H9 (cell line): ENCODE data around the gene MBP. TPM values are rescaled to one million over a fixed set of nuclear protein-coding genes. Genes with fewer than 3 reads are reported as not detected.

Experiments used
- DNase-seq: peaks from one replicate; pipeline ENCODE4 v3.0.0-alpha.2; 2017
- H2AFZ ChIP-seq: one replicate; pipeline ENCODE4 v1.6.1; 2013; ENCODE audit warnings: mild to moderate bottlenecking, low read length, control low read depth, moderate library complexity
- H2AK5ac ChIP-seq: 2 replicates; pipeline ENCODE4 v1.6.1; 2013; ENCODE audit warnings: low read length, control low read depth, mixed read lengths; ENCODE audit not compliant: insufficient read length
- H2BK120ac ChIP-seq: one replicate; pipeline ENCODE4 v1.6.1; 2013; ENCODE audit warnings: low read depth, mild to moderate bottlenecking, low read length, control low read depth, inconsistent platforms; ENCODE audit not compliant: poor library complexity, severe bottlenecking
- H2BK12ac ChIP-seq: 2 replicates; pipeline ENCODE4 v1.6.1; 2013; ENCODE audit warnings: low read length, control low read depth, mixed read lengths, low read depth; ENCODE audit not compliant: insufficient read length
- H2BK15ac ChIP-seq: 2 replicates; pipeline ENCODE4 v1.6.1; 2013; ENCODE audit warnings: low read depth, low read length, control low read depth
- H2BK20ac ChIP-seq: one replicate; pipeline ENCODE4 v1.6.1; 2013; ENCODE audit warnings: low read depth, mild to moderate bottlenecking, low read length, control low read depth, inconsistent platforms; ENCODE audit not compliant: poor library complexity, severe bottlenecking
- H2BK5ac ChIP-seq: 2 replicates; pipeline ENCODE4 v1.6.1; 2013; ENCODE audit warnings: low read length, control low read depth, mixed read lengths; ENCODE audit not compliant: insufficient read length
- H3K14ac ChIP-seq: 2 replicates; pipeline ENCODE4 v1.6.1; 2013; ENCODE audit warnings: low read length, control low read depth; ENCODE audit not compliant: insufficient read depth
- H3K18ac ChIP-seq: 2 replicates; pipeline ENCODE4 v1.6.1; 2013; ENCODE audit warnings: low read depth, mild to moderate bottlenecking, mixed read lengths, low read length, control low read depth; ENCODE audit not compliant: insufficient read length
- H3K23ac ChIP-seq: 2 replicates; pipeline ENCODE4 v1.6.1; 2013; ENCODE audit warnings: low read length, control low read depth, mixed read lengths, low read depth; ENCODE audit not compliant: insufficient read length
- H3K23me2 ChIP-seq: 2 replicates; pipeline ENCODE4 v1.6.1; 2013; ENCODE audit warnings: low read depth, mild to moderate bottlenecking, mixed read lengths, low read length, control low read depth; ENCODE audit not compliant: insufficient read length, poor library complexity, severe bottlenecking
- H3K27ac ChIP-seq: 2 replicates; pipeline ENCODE4 v1.5.1; 2013; ENCODE audit warnings: low read length, control low read depth, mixed read lengths, low read depth; ENCODE audit not compliant: insufficient read length
- H3K27me3 ChIP-seq: 2 replicates; pipeline ENCODE4 v1.6.1; 2013; ENCODE audit warnings: low read length, control low read depth, inconsistent platforms; ENCODE audit not compliant: insufficient read depth
- H3K4ac ChIP-seq: 2 replicates; pipeline ENCODE4 v1.6.1; 2013; ENCODE audit warnings: low read depth, mild to moderate bottlenecking, control low read depth, inconsistent platforms, low read length, moderate library complexity
- H3K4me1 ChIP-seq: 2 replicates; pipeline ENCODE4 v1.6.1; 2013; ENCODE audit warnings: low read length, control low read depth, inconsistent platforms; ENCODE audit not compliant: insufficient read depth
- H3K4me2 ChIP-seq: 2 replicates; pipeline ENCODE4 v1.6.1; 2013; ENCODE audit warnings: low read length, control low read depth, mixed read lengths; ENCODE audit not compliant: insufficient read length, insufficient read depth
- H3K56ac ChIP-seq: 2 replicates; pipeline ENCODE4 v1.6.1; 2013; ENCODE audit warnings: low read depth, mild to moderate bottlenecking, mixed read lengths, low read length, control low read depth; ENCODE audit not compliant: insufficient read length
- H3K79me1 ChIP-seq: 2 replicates; pipeline ENCODE4 v1.6.1; 2013; ENCODE audit warnings: low read depth, mild to moderate bottlenecking, moderate library complexity, low read length, control low read depth, inconsistent platforms; ENCODE audit not compliant: insufficient read depth, poor library complexity, severe bottlenecking
- H3K79me2 ChIP-seq: 2 replicates; pipeline ENCODE4 v1.6.1; 2013; ENCODE audit warnings: low read length, control low read depth, inconsistent platforms; ENCODE audit not compliant: insufficient read depth
- H3K9ac ChIP-seq: 2 replicates; pipeline ENCODE4 v1.6.1; 2013; ENCODE audit warnings: low read length, control low read depth, mixed read lengths; ENCODE audit not compliant: insufficient read length; ENCODE audit errors: extremely low read depth
- H3K9me3 ChIP-seq: one replicate; pipeline ENCODE4 v1.6.1; 2013; ENCODE audit warnings: low read depth, low read length, inconsistent platforms; ENCODE audit not compliant: control insufficient read depth
- H3T11ph ChIP-seq: one replicate; pipeline ENCODE4 v1.6.1; 2013; ENCODE audit warnings: mild to moderate bottlenecking, low read length, control low read depth, inconsistent platforms
- H4K20me1 ChIP-seq: one replicate; pipeline ENCODE4 v1.6.1; 2013; ENCODE audit not compliant: control insufficient read depth, insufficient read length, insufficient read depth
- H4K5ac ChIP-seq: 2 replicates; pipeline ENCODE4 v1.6.1; 2013; ENCODE audit warnings: low read depth, mild to moderate bottlenecking, mixed read lengths, low read length, control low read depth; ENCODE audit not compliant: insufficient read length
- H4K8ac ChIP-seq: replicated peaks from 2 replicates; pipeline ENCODE4 v1.6.1; 2013; ENCODE audit warnings: low read length, control low read depth, mixed read lengths, low read depth; ENCODE audit not compliant: insufficient read length
- H4K91ac ChIP-seq: 2 replicates; pipeline ENCODE4 v1.6.1; 2013; ENCODE audit warnings: low read depth, mild to moderate bottlenecking, moderate library complexity, mixed read lengths, low read length, control low read depth; ENCODE audit not compliant: insufficient read length
- H3K27ac Mint-ChIP-seq, 3 experiments: 2 replicates in 2 of 3; 3 replicates in 1 of 3; pipeline ENCODE4 v1.8.0; 2020 to 2021; ENCODE audit warnings: mixed read lengths in 3 of 3, mild to moderate bottlenecking in 1 of 3, moderate library complexity in 1 of 3
- H3K27me3 Mint-ChIP-seq: 2 replicates; pipeline ENCODE4 v1.8.0; 2021; ENCODE audit warnings: low read depth, mild to moderate bottlenecking, moderate library complexity, mixed read lengths
- H3K36me3 Mint-ChIP-seq, 3 experiments: 2 replicates in 2 of 3; 3 replicates in 1 of 3; pipeline ENCODE4 v1.8.0; 2020 to 2021; ENCODE audit warnings: low read depth in 3 of 3, mixed read lengths in 3 of 3; ENCODE audit not compliant: insufficient read depth in 1 of 3
- H3K4me1 Mint-ChIP-seq, 2 experiments: 2 replicates each; pipeline ENCODE4 v1.8.0; 2020; ENCODE audit warnings: mixed read lengths in 2 of 2
- H3K4me3 Mint-ChIP-seq, 2 experiments: 2 replicates in 1 of 2; 3 replicates in 1 of 2; pipeline ENCODE4 v1.8.0; 2020 to 2021; ENCODE audit warnings: mild to moderate bottlenecking in 2 of 2, mixed read lengths in 2 of 2, moderate library complexity in 1 of 2
- H3K9me3 Mint-ChIP-seq, 2 experiments: 2 replicates in 1 of 2; 3 replicates in 1 of 2; pipeline ENCODE4 v1.8.0; 2020; ENCODE audit warnings: mild to moderate bottlenecking in 2 of 2, mixed read lengths in 2 of 2, moderate library complexity in 1 of 2
- CTCF ChIP-seq: fragments of 200-600 bp; sonication (generic); conservative IDR thresholded peaks from 3 replicates; pipeline ENCODE4 v1.8.0; 2021; ENCODE audit warnings: antibody characterized with exemption, mild to moderate bottlenecking
- WGBS: extraction: QIAGEN DNeasy Blood & Tissue Kit; methylation state at CpG from one replicate; pipeline ENCODE4 v1.1.7; 2013; ENCODE audit warnings: missing lambda C conversion rate, low lambda C conversion rate, mixed read lengths; ENCODE audit not compliant: insufficient read length; ENCODE audit errors: extremely low coverage; 5-methylcytosine and 5-hydroxymethylcytosine counted together
- total RNA-seq: library from RNA; stranded (reverse); gene quantifications from 2 replicates; pipeline ENCODE4 v1.2.1, GENCODE V29; 2021

The MBP gene
- total RNA-seq, 1 experiment from 2014 or later, result 8.6 TPM

- Histone ChIP-seq H3K79me2 (no peaks in the 10 kb centered on the region), H4K5ac (no peak overlapping the region), H3K4me1 (peaks cover 9% of the 10 kb centered on the region; the same call in 1 of the 2 replicates), H2BK120ac (no peak overlapping the region), H4K8ac (no peak overlapping the region), H3K27me3 (no peaks in the 10 kb centered on the region), H2BK20ac (no peak overlapping the region), H4K91ac (no peak overlapping the region), H4K20me1 (no peaks in the 10 kb centered on the region), H3T11ph (no peak overlapping the region), H2BK15ac (no peak overlapping the region), H3K56ac (no peak overlapping the region), H3K9ac (no peak overlapping the region), H2AFZ (no peak overlapping the region), H2AK5ac (no peak overlapping the region), H2BK12ac (no peak overlapping the region), H3K79me1 (no peaks in the 10 kb centered on the region), H3K14ac (no peak overlapping the region), H3K4me2 (peak overlapping the region; percentile 35), H3K4ac (no peak overlapping the region), H3K23me2 (no peaks in the 10 kb centered on the region), H3K18ac (no peak overlapping the region), H3K9me3 (no peaks in the 10 kb centered on the region), H3K27ac (no peak overlapping the region), H2BK5ac (no peak overlapping the region), H3K23ac (no peak overlapping the region)
- peak overlapping the region in 1 of 3 experiments; percentile 52; a peak in 1 of 7 replicates for H3K27ac Mint-ChIP-seq
- WGBS, result no CpG with 5 or more reads among the region's 11 CpGs
- no peak for DNase-seq
- H3K9me3 Mint-ChIP-seq, result peaks cover 13 to 16% of the 10 kb centered on the region in 2 experiments
- H3K36me3 Mint-ChIP-seq, result peaks cover 0 to 15% (median 9%) of the 10 kb centered on the region in 3 experiments; a peak in 6 of 7 replicates
- peak overlapping the region in 1 of 2 experiments; percentile 4; a peak in 3 of 5 replicates for H3K4me3 Mint-ChIP-seq
- H3K27me3 Mint-ChIP-seq, result peaks cover 20% of the 10 kb centered on the region
- H3K4me1 Mint-ChIP-seq, result peaks cover 46 to 50% of the 10 kb centered on the region in 2 experiments
- TF ChIP-seq CTCF, result no peak
Measured at GRCh38 chr18:77160515-77160914, 27.9 kb upstream of the MBP start.
